ENCODE results near the gene DGKK.
"Not testable (repeated sequence)": the region's sequence is repeated elsewhere in the genome, so short reads cannot be mapped to it uniquely, and the experiment has no call there.

The DGKK gene

GRCh38 chrX:50428174-50428573, 42.5 kb downstream of the DGKK start:
- DNase-seq (ENCODE audit: low read depth) = no peak

DNA sequence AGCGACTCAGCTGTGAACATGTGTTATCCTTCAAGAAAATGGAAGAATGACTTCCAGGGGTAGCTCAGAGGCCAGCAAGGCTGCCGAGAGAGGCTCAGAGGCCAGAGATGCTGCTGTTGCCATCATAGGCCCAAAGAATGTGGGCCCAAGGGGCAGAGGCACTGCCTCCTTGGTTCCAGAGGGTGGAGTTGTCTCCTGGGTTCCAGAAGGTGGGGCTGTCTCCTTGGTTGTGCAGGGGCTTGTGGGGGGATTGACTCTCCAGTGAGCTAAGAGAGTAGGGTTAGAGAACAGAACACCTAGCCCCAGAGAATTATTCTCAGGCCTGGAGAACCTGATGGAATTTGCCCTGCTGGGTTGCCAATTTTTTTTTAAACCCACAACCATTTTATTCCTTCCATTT, 62.6 kb downstream of the DGKK start:
- no peak for DNase-seq (ENCODE audit: low read depth)

GRCh38 chrX:50403903-50404302, 66.7 kb downstream of the DGKK start:
- no peak for DNase-seq (ENCODE audit: low read depth)

DNA sequence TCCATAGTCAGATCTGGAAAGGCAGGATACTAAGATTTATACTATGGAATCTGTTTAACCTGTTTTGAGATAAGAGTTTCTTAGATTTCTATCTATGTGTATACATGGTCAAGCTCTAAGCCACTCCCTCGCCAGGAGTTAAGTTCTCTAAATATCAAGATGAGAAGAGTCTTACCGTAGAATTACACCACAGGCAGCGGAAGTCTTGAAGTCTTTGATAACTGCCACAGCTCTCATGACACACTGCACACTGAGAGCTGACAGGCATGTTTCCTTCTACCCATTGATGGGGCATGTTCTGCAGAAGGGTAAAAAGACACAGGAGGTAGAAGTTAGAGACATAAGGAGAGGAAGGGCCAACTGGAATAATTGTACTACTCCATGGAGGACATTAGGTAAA, 67.7 kb downstream of the DGKK start:
- DNase-seq (ENCODE audit: low read depth) = no peak

GRCh38 chrX:50393902-50394301, 76.7 kb downstream of the DGKK start:
- DNase-seq (ENCODE audit: low read depth) = no peak

- no peak for DNase-seq (ENCODE audit: low read depth)
Measured at GRCh38 chrX:50386520-50386919, 84.1 kb downstream of the DGKK start.

GRCh38 chrX:50381729-50382415, 88.8 kb downstream of the DGKK start:
- no peak for DNase-seq (ENCODE audit: low read depth)

DNA sequence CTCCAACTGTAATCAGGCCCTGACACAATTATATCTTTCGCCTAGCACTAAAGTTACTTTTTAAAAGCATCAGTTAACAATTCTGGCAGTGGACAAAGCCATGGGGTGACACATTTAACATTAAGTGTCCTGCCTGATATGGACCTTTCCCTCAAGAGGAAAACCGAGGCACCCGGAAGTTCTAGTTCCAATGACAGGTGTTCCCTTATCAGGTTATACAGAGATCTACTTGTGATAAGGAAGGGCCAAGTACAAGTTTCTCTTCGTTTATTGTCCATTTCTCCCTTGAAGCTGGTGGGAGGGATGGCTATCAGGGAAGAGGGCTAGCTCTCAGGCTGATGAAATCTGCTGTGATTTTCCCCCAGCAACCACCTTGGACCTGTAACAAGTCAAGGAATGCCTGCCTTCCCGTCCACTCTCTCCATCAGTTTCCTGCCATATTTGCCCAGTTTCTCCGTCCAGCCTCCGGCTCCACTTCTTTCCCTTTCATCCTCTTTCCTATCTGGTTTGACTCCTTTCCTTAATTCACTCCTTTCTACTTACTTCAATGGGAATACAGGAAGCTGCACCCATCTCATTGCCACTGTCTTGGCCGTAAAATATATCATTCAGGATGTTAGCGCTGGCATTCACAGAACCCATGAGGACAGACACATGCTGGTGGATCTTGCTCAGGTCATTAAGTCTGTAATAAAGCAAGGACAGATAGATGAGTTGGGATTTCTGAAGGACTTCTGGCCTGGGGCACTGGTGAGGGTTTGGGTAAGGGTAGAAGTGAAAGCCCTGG, 95.0 kb downstream of the DGKK start:
- no peak for DNase-seq (ENCODE audit: low read depth)

DNA sequence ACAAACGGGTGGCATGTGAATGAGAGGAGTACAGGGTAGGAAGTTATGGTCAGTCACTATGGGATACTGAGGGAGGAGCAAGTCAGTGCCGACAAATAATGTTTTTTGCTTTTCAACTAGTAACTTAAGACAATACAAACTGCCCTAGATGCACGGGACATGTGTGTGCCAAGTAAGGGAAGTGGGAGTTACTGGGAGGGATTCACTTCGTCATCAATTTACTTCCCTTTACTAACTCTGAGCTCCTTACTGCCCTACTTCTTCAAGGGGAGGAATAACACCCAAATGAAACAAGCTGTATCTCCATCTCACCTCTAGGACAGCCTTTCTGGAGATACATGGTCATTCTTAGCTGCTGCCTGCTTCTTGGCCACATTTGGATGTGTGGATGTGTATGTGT, 97.7 kb downstream of the DGKK start:
- DNase-seq (ENCODE audit: low read depth) = no peak

GRCh38 chrX:50343917-50344316, 126.7 kb downstream of the DGKK start:
- no peak for DNase-seq (ENCODE audit: low read depth)

- no peak for DNase-seq (ENCODE audit: low read depth)
Measured at GRCh38 chrX:50333308-50333707, 137.3 kb downstream of the DGKK start.

DNA sequence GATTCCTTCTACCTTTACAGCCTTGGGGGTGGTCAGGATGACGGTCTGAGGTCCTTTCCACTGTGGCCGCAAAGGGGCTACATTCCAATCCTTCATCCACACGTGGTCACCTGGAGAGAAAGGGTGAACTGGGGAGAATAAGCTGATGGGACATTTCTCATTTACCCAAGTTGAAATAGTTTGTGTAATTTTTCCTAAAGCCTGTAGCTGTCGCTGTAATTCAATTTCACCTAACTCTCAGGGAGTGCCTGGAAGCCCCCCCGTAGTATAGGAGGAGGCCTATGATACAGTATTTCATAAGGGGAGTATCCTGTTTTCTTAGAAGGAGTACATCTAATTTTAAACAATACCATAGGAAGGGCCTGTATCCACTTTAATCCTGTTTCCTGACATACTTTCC, 138.0 kb downstream of the DGKK start:
- DNase-seq (ENCODE audit: low read depth) = not testable (repeated sequence)

DNA sequence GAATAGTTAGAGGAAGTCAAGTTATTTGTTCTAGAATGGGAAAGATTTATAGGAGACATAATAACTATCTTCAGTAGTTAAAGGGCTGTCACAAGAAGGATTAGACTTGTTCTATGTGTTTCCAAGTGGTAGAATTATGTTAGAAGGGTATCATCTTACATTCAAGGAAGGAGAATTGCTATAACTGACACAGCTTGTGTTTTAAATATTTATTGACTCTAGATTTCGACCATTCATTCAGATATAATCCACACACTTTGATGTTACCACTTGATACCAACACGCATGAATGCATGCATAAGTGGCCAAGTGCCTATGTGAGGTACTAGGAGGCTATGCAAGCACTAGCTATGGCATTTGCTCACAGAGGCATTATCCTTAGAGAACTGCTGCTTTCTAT, 143.4 kb downstream of the DGKK start:
- no peak for DNase-seq (ENCODE audit: low read depth)
